Measurements from ENCODE around the gene SULT1A1.
"Not testable (repeated sequence)": the region's sequence is repeated elsewhere in the genome, so short reads cannot be mapped to it uniquely, and the experiment has no call there.

Gene SULT1A1

GRCh38 chr16:28607681-28608495 lies 2.0 kb downstream of the SULT1A1 start:
- not testable (repeated sequence) for H3K9me3 ChIP-seq (ENCODE audit: insufficient read depth, low read depth, low read length); H3K9ac ChIP-seq (ENCODE audit: low read depth, low read length); H3K36me3 ChIP-seq (ENCODE audit: insufficient read depth, low read length); H3K4me3 ChIP-seq (ENCODE audit: low read length); H3K27ac ChIP-seq (ENCODE audit: low read depth, low read length); H3K27me3 ChIP-seq (ENCODE audit: insufficient read depth, low read length)
- H3K4me1 ChIP-seq (ENCODE audit: insufficient read depth, low read length) = peaks cover 16% of the 10 kb centered on the region; the same call in 1 of the 2 replicates
- WGBS = 95% methylated on average over 9 of the region's 10 CpGs

DNA sequence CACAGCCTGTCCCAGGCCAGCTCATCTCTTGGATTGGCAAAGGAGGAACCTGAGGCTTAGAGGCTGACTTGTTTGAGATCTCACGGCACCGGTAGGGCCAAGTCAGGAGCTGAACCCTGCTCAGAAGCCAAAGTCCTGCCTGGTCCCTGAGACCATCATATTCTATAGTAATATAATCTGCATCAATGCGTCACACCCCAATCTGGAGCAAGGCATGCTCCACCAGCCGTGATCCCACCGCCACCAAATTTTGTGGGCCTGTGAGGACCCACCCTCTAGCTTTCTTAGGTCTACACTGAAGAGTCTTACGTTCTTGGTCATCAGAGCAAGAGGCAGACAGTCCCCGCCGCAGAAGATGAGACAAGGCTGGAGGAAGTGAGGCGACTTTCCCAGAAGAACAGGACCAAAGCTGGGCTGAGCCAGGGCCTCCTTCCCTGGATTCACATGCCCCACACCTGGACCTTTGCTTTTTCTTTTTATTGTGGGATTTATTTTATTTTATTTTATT lies 2.7 kb downstream of the SULT1A1 start:
- Histone ChIP-seq H3K36me3 (ENCODE audit: insufficient read depth, low read length) (no peaks in the 10 kb centered on the region), H3K4me3 (ENCODE audit: low read length) (no peak overlapping the region), H3K27me3 (ENCODE audit: insufficient read depth, low read length) (no peaks in the 10 kb centered on the region), H3K27ac (ENCODE audit: low read depth, low read length) (no peak overlapping the region), H3K4me1 (ENCODE audit: insufficient read depth, low read length) (peaks cover 16% of the 10 kb centered on the region; the same call in 1 of the 2 replicates), H3K9ac (ENCODE audit: low read depth, low read length) (no peak overlapping the region), H3K9me3 (ENCODE audit: insufficient read depth, low read depth, low read length) (no peaks in the 10 kb centered on the region)
- WGBS = 92% methylated on average over 9 of the region's 9 CpGs

DNA sequence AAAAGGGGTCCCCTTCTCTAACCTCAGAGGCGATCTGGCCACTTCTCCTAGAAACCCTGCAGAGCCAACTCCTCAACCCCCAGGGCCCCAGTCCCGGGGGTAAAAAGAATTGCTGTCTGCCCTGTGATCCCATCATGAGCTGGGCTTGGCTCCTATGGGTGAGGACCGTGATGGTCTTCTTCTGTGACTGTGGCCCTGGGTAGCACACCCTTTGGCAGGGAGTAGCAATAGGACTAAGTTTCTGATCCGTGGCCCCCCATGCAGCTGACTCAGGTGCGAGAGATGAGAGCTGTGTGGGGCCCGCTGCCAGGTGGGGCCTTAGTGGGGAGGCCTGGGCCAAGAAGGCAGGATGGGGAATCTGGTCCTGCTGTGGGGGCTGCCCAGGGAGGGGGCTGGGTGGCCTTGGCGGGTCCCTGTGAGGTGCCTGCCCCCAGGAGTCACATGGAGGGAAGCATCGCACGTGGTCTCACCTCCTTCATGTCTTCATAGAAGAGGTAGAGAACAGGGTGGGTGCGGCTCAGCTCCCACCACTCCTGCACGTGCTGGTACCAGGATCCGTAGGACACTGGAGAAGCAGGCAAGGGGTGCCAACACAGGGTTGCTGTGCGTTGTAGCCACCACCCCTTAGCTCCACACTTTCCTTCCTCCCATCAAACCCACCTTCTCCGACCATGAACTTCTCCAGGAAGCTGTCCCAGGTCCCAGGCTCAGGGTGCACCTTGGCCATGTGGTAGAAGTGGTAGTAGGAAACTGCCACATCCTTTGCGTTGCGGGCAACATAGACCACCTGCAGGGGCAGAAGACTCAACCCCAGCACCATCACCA lies 3.3 kb downstream of the SULT1A1 start:
- 86% methylated on average over 14 of the region's 16 CpGs for WGBS
- no peaks in the 10 kb centered on the region for H3K9me3 ChIP-seq (ENCODE audit: insufficient read depth, low read depth, low read length)
- H3K9ac ChIP-seq (ENCODE audit: low read depth, low read length) = no peak overlapping the region
- no peaks in the 10 kb centered on the region for H3K36me3 ChIP-seq (ENCODE audit: insufficient read depth, low read length)
- no peaks in the 10 kb centered on the region for H3K27me3 ChIP-seq (ENCODE audit: insufficient read depth, low read length)
- H3K4me3 ChIP-seq (ENCODE audit: low read length) = no peak overlapping the region
- H3K4me1 ChIP-seq (ENCODE audit: insufficient read depth, low read length) = peaks cover 16% of the 10 kb centered on the region; the same call in 1 of the 2 replicates
- no peak overlapping the region for H3K27ac ChIP-seq (ENCODE audit: low read depth, low read length)

DNA sequence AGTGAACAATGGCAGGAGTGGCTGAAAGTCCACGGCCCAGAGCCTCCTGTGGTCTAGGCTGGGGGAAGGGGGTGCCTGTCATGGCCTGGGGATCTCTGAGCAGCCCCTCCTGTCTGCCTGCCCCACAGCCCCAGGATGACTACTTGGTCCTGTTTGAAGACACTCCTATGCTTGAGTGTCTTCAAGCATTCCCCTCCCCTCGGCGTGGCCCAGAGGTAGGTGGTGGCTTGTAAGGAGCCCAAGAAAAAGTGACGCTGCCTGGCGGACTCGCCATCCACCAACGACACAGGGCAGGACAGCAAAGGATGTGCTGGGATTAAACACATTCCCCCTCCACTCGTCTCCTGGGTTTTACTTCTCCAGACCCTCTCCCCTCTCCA lies 5.7 kb downstream of the SULT1A1 start:
- Histone ChIP-seq H3K4me3 (ENCODE audit: low read length) (no peak overlapping the region), H3K9me3 (ENCODE audit: insufficient read depth, low read depth, low read length) (no peaks in the 10 kb centered on the region), H3K27ac (ENCODE audit: low read depth, low read length) (no peak overlapping the region), H3K4me1 (ENCODE audit: insufficient read depth, low read length) (peaks cover 2% of the 10 kb centered on the region; the same call in 1 of the 2 replicates), H3K27me3 (ENCODE audit: insufficient read depth, low read length) (no peaks in the 10 kb centered on the region), H3K9ac (ENCODE audit: low read depth, low read length) (no peak overlapping the region), H3K36me3 (ENCODE audit: insufficient read depth, low read length) (no peaks in the 10 kb centered on the region)
- 74% methylated on average over 7 of the region's 8 CpGs for WGBS

DNA sequence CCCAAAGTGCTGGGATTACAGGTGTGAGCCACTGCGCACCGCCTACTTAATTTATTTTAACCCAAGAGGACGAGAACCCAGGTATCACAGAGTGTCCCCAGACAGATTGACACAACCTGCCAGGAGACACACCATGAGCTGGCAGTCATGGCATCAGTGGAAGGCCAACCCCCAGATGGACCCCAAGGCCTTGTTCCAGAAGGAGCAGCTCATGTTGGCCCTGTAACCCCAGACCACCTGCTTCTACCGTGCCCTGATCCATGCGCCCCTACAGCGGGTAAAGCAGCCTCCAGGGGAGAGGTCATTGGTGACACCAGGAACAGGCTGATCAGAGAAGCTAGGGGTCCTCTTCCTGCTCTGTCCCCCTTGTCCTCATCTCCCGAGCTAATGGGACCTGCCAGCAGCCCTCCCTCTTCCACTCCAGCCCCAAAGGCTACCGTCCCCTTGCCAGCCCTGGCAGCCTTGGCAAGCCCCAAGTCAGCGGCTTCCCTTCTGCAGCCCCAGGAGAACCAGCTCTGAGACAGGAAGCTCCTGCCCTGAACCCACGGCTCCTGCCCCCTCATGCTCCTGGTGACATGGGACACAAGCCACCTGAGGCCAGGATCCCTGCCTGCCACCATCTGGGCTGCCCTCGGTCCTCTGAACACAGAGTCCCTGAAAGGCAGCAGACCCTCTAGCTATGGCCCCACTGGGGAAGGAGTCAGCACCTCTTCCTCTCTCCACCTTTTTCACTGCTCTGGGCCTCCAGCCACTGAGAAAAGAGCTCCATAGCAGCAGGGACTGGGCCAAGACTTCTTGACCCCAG lies 6.3 kb downstream of the SULT1A1 start:
- Histone ChIP-seq H3K4me3 (ENCODE audit: low read length) (no peak overlapping the region), H3K36me3 (ENCODE audit: insufficient read depth, low read length) (no peaks in the 10 kb centered on the region), H3K9me3 (ENCODE audit: insufficient read depth, low read depth, low read length) (no peaks in the 10 kb centered on the region), H3K27ac (ENCODE audit: low read depth, low read length) (no peak overlapping the region), H3K9ac (ENCODE audit: low read depth, low read length) (no peak overlapping the region), H3K27me3 (ENCODE audit: insufficient read depth, low read length) (no peaks in the 10 kb centered on the region), H3K4me1 (ENCODE audit: insufficient read depth, low read length) (no peaks in the 10 kb centered on the region)
- WGBS = 92% methylated on average over 11 of the region's 11 CpGs

- H3K27ac ChIP-seq (ENCODE audit: low read depth, low read length) = no peak overlapping the region
- H3K27me3 ChIP-seq (ENCODE audit: insufficient read depth, low read length) = no peaks in the 10 kb centered on the region
- H3K36me3 ChIP-seq (ENCODE audit: insufficient read depth, low read length) = no peaks in the 10 kb centered on the region
- 71% methylated on average over 5 of the region's 6 CpGs for WGBS
- peaks cover 6% of the 10 kb centered on the region for H3K4me1 ChIP-seq (ENCODE audit: insufficient read depth, low read length)
- H3K9ac ChIP-seq (ENCODE audit: low read depth, low read length) = no peak overlapping the region
- no peak overlapping the region for H3K4me3 ChIP-seq (ENCODE audit: low read length)
- H3K9me3 ChIP-seq (ENCODE audit: insufficient read depth, low read depth, low read length) = no peaks in the 10 kb centered on the region
Measured at GRCh38 chr16:28602529-28602928, 7.3 kb downstream of the SULT1A1 start.

- not testable (repeated sequence) for H3K9me3 ChIP-seq (ENCODE audit: insufficient read depth, low read depth, low read length); H3K36me3 ChIP-seq (ENCODE audit: insufficient read depth, low read length); H3K9ac ChIP-seq (ENCODE audit: low read depth, low read length); H3K4me3 ChIP-seq (ENCODE audit: low read length); H3K27me3 ChIP-seq (ENCODE audit: insufficient read depth, low read length); H3K27ac ChIP-seq (ENCODE audit: low read depth, low read length)
- H3K4me1 ChIP-seq (ENCODE audit: insufficient read depth, low read length) = peaks cover 11% of the 10 kb centered on the region
- 78% methylated on average over 5 of the region's 10 CpGs for WGBS
Measured at GRCh38 chr16:28602062-28602461, 7.8 kb downstream of the SULT1A1 start.

DNA sequence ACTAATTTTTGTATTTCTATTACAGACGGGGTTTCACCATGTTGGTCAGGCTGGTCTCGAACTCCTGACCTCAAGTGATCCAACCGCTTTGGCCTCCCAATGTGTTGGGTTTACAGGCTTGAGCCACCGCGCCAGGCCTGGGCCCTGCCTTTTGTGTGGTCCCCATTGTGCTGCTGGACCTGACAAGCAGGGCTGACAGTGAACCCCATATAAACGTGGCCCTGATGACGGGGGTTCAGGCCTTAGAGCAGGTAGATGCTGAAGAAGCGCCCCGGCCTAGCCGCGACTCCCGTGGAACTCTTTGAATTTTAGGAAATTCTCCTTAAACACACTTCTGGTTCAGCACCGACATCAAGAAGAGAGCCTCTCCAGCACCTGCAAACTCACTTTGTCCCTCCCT lies 8.3 kb downstream of the SULT1A1 start:
- H3K9me3 ChIP-seq (ENCODE audit: insufficient read depth, low read depth, low read length); H3K9ac ChIP-seq (ENCODE audit: low read depth, low read length); H3K27me3 ChIP-seq (ENCODE audit: insufficient read depth, low read length); H3K4me3 ChIP-seq (ENCODE audit: low read length); H3K36me3 ChIP-seq (ENCODE audit: insufficient read depth, low read length); H3K27ac ChIP-seq (ENCODE audit: low read depth, low read length): not testable (repeated sequence)
- H3K4me1 ChIP-seq (ENCODE audit: insufficient read depth, low read length) = peaks cover 15% of the 10 kb centered on the region
- 93% methylated on average over 12 of the region's 13 CpGs for WGBS

DNA sequence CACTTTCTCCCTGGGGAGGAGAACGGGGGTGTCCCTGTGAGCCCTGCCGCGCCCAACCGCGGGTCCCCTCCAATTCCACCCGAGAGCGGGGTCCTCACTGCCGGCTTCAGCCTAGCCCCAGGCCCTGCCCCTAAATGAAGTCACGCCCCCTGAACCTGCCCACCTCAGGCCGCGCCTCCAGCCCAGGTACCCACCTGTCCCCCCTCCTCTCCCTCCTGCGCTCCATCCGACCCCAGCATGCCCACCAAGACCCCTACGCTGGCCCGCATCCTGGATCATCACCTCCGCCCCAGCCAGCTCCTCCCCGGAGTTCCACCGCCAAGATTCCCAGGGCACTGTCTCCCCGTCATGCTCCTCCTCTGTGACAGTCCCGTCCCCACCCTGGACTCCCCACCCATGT lies 8.9 kb downstream of the SULT1A1 start:
- not testable (repeated sequence) for H3K9me3 ChIP-seq (ENCODE audit: insufficient read depth, low read depth, low read length); H3K27ac ChIP-seq (ENCODE audit: low read depth, low read length); H3K27me3 ChIP-seq (ENCODE audit: insufficient read depth, low read length); H3K36me3 ChIP-seq (ENCODE audit: insufficient read depth, low read length); H3K9ac ChIP-seq (ENCODE audit: low read depth, low read length); H3K4me3 ChIP-seq (ENCODE audit: low read length)
- 88% methylated on average over 11 of the region's 20 CpGs for WGBS
- H3K4me1 ChIP-seq (ENCODE audit: insufficient read depth, low read length) = peaks cover 20% of the 10 kb centered on the region

DNA sequence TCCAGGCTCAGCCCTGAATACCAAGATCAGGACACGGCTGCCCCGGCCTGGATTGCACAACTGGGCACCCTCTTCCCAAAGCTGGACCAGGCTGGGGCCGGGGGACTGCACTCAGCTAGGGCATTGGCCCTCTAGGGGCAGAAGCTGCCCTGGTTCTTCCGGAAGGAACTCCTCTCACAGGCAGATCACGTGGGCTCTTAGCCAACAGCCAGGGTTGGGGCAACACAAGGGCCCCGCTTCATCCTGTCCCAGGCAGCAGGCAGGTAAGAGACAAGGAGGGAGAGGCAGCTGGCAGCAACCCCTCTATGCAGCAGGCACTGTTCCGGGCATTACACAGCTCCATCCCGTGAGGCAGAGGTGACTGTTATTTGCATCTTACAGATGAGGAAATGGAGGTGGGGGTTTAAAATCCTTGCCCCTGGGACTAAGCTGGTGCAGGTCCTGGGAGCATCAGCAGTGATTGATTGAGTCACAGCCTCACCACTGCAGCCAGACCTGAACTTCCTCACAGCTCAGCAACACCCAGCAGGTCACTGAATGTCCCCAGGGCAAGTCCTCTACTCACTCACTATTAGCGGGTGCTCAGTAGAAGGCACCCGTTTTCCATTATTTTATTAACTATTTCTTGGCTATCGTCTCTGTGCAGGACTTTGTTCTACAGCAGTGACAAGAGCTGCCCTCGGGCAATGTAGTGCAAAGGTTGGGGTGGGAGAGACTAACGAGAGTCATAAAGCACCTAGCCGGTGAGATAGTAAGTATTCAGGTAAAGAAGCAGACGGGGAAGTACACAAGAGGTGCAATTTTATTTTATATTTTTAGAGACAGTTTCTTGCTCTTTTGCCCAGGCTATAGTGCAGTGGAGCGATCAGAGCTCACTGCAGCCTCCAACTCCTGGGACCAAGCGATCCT lies 10.2 kb downstream of the SULT1A1 start:
- H3K9ac ChIP-seq (ENCODE audit: low read depth, low read length); H3K27me3 ChIP-seq (ENCODE audit: insufficient read depth, low read length); H3K4me3 ChIP-seq (ENCODE audit: low read length); H3K9me3 ChIP-seq (ENCODE audit: insufficient read depth, low read depth, low read length); H3K36me3 ChIP-seq (ENCODE audit: insufficient read depth, low read length); H3K27ac ChIP-seq (ENCODE audit: low read depth, low read length): not testable (repeated sequence)
- peaks cover 20% of the 10 kb centered on the region for H3K4me1 ChIP-seq (ENCODE audit: insufficient read depth, low read length)
- no CpG with 5 or more reads among the region's 17 CpGs for WGBS

Data from HUES64 (cell line).